Measurements from ENCODE around the gene LCN10. TPM values are rescaled to one million over a fixed set of nuclear protein-coding genes. Genes with fewer than 3 reads are reported as not detected.

Gene LCN10
- total and polyA plus RNA-seq, 9 of the 15 experiments (the other 6 are each of a cell fraction or from before 2014, with no cell fraction given) = 0.10 to 0.21 (median 0.14) TPM; not detected in 6

DNA sequence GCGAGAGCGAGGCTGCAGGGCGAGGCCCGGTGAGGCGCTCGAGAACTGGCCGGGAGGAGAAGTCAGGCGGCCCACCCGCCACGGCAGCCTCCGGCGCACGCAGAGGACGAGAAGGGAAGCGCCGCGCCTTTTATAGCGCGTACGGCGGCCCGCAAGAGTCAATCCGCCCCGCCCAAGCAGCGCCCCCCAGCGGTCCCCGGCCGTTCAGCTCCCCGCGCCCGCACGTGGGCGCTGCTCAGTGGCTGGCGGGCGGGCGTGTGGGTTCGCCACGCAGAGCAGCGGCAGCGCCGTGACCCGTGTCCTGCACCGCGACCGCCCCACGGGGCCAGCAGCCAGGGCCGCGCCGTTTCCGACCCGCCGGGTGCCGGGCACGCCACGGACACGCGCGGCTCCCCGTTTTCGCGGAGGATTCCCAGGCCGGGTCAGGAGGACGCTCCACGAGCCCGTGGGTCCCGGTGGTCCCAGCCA, 14.6 kb downstream of the LCN10 start (continued):
- TF ChIP-seq, protein P1, sequence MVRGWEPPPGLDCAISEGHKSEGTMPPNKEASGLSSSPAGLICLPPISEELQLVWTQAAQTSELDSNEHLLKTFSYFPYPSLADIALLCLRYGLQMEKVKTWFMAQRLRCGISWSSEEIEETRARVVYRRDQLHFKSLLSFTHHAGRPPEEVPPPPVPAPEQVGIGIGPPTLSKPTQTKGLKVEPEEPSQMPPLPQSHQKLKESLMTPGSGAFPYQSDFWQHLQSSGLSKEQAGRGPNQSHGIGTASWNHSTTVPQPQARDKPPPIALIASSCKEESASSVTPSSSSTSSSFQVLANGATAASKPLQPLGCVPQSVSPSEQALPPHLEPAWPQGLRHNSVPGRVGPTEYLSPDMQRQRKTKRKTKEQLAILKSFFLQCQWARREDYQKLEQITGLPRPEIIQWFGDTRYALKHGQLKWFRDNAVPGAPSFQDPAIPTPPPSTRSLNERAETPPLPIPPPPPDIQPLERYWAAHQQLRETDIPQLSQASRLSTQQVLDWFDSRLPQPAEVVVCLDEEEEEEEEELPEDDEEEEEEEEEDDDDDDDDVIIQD (CRISPR knock-in tag; IDR thresholded peaks at IDR 0.05) = no peak
- TF ChIP-seq NFXL1 (CRISPR knock-in tag; IDR thresholded peaks at IDR 0.05) (no peak), MYBL2 (IDR thresholded peaks at IDR 0.05; ENCODE audit: low read depth) (no peak), MYBL2 (CRISPR knock-in tag; IDR thresholded peaks at IDR 0.05; ENCODE audit: borderline replicate concordance) (no peak), E2F3 (CRISPR knock-in tag; IDR thresholded peaks at IDR 0.05) (peak; percentile 87), ZFP1 (CRISPR knock-in tag; IDR thresholded peaks at IDR 0.05) (no peak)
- TF ChIP-seq, protein P2, sequence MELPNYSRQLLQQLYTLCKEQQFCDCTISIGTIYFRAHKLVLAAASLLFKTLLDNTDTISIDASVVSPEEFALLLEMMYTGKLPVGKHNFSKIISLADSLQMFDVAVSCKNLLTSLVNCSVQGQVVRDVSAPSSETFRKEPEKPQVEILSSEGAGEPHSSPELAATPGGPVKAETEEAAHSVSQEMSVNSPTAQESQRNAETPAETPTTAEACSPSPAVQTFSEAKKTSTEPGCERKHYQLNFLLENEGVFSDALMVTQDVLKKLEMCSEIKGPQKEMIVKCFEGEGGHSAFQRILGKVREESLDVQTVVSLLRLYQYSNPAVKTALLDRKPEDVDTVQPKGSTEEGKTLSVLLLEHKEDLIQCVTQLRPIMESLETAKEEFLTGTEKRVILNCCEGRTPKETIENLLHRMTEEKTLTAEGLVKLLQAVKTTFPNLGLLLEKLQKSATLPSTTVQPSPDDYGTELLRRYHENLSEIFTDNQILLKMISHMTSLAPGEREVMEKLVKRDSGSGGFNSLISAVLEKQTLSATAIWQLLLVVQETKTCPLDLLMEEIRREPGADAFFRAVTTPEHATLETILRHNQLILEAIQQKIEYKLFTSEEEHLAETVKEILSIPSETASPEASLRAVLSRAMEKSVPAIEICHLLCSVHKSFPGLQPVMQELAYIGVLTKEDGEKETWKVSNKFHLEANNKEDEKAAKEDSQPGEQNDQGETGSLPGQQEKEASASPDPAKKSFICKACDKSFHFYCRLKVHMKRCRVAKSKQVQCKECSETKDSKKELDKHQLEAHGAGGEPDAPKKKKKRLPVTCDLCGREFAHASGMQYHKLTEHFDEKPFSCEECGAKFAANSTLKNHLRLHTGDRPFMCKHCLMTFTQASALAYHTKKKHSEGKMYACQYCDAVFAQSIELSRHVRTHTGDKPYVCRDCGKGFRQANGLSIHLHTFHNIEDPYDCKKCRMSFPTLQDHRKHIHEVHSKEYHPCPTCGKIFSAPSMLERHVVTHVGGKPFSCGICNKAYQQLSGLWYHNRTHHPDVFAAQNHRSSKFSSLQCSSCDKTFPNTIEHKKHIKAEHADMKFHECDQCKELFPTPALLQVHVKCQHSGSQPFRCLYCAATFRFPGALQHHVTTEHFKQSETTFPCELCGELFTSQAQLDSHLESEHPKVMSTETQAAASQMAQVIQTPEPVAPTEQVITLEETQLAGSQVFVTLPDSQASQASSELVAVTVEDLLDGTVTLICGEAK (IDR thresholded peaks at IDR 0.05) = no peak
- TF ChIP-seq, protein P2 (CRISPR knock-in tag; IDR thresholded peaks at IDR 0.05) = peak; percentile 5; the same call in 1 of the 2 replicates
